ENCODE measurements around the gene PYGM.

DNA sequence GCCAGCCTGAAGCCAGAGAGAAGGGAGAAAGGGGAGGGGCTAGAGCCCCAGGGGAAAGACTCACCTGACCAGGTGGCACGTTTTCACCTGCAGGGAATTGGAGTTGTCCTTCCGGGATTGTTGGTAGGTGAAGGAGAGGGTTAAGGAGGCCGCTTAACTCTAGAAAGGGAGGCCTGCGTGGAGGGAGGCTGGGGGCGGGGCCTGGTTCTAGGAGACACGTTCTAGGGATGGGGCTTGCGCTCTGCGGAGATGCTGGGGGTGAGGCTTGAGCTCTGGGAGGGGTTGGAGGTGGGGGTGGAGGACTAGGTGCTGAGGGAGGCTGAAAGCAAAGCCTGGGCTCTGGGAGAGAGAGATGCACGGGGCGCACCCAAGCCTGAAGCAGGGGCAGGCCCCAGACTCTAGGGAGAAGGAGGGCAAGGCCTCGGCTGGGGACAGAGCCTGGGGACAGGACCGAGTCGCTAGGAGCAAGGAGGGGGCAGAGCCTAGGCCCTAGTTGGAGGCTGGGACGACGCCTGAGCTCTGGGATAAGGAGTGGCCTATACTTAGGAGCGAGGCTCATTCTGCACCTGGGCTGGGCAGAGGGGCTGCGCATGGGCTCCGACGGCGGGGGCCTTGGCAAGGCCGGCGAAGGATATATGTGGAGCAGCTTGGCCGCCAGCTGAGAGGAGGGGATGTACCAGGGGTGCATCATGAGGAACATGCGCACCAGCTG, 18.2 kb downstream of the PYGM start:
- no peak for TF ChIP-seq EP300 (IDR thresholded peaks at IDR 0.05)
- TF ChIP-seq POLR2A (IDR thresholded peaks at IDR 0.05) = no peak
- TF ChIP-seq POLR2AphosphoS5 (IDR thresholded peaks at IDR 0.05) = no peak
- TF ChIP-seq, protein P1, sequence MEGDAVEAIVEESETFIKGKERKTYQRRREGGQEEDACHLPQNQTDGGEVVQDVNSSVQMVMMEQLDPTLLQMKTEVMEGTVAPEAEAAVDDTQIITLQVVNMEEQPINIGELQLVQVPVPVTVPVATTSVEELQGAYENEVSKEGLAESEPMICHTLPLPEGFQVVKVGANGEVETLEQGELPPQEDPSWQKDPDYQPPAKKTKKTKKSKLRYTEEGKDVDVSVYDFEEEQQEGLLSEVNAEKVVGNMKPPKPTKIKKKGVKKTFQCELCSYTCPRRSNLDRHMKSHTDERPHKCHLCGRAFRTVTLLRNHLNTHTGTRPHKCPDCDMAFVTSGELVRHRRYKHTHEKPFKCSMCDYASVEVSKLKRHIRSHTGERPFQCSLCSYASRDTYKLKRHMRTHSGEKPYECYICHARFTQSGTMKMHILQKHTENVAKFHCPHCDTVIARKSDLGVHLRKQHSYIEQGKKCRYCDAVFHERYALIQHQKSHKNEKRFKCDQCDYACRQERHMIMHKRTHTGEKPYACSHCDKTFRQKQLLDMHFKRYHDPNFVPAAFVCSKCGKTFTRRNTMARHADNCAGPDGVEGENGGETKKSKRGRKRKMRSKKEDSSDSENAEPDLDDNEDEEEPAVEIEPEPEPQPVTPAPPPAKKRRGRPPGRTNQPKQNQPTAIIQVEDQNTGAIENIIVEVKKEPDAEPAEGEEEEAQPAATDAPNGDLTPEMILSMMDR (IDR thresholded peaks at IDR 0.05) = no peak
